GM12873 (cell line): ENCODE measurements around the gene BICRA.

Source experiments
- TF ChIP-seq, protein P1 (sequence below): IDR thresholded peaks from 2 replicates; pipeline ENCODE4 v1.5.1; 2012; ENCODE audit warnings: low read depth, mild to moderate bottlenecking, moderate library complexity, low read length, control low read depth; ENCODE audit not compliant: insufficient read depth; ENCODE audit errors: missing control alignments

Gene BICRA

DNA sequence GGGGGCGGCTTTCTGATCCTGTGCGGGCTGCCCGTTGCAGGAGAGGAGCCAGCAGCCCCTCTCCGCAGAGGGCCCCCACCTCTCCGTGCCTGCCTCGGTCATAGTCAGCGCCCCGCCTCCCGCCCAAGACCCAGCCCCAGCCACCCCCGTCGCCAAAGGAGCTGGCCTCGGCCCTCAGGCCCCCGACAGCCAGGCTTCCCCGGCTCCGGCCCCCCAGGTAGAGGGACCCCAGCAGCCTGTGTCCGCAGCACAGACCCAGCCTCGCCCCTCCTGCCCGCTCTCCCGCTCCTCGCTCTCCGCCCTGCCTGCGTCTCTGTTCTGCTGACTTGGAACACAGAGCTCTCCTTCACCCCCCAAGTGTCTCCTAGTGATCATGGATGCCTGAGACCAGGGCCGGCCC, 73.0 kb downstream of the BICRA start:
- TF ChIP-seq, protein P1, sequence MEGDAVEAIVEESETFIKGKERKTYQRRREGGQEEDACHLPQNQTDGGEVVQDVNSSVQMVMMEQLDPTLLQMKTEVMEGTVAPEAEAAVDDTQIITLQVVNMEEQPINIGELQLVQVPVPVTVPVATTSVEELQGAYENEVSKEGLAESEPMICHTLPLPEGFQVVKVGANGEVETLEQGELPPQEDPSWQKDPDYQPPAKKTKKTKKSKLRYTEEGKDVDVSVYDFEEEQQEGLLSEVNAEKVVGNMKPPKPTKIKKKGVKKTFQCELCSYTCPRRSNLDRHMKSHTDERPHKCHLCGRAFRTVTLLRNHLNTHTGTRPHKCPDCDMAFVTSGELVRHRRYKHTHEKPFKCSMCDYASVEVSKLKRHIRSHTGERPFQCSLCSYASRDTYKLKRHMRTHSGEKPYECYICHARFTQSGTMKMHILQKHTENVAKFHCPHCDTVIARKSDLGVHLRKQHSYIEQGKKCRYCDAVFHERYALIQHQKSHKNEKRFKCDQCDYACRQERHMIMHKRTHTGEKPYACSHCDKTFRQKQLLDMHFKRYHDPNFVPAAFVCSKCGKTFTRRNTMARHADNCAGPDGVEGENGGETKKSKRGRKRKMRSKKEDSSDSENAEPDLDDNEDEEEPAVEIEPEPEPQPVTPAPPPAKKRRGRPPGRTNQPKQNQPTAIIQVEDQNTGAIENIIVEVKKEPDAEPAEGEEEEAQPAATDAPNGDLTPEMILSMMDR = no peak

DNA sequence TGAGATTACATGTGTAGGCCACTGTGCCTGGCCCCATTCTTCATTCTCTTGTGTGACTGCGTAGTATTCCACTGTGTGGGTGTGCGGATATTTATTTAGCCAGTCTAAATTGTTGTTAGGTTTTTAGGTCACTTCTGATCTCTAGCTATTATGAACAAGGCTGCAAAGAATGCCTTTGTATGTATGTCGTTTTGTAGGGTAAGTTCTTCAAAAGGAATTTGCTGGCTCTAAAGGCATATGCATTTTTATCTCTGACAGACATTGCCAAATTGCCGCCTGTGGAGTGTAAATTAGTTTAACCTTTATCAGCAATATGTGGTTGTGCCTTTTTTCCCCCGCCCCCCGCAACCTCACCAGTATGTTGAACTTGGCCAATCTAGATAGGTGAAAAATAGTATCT, 74.0 kb downstream of the BICRA start:
- TF ChIP-seq, protein P1 = no peak

DNA sequence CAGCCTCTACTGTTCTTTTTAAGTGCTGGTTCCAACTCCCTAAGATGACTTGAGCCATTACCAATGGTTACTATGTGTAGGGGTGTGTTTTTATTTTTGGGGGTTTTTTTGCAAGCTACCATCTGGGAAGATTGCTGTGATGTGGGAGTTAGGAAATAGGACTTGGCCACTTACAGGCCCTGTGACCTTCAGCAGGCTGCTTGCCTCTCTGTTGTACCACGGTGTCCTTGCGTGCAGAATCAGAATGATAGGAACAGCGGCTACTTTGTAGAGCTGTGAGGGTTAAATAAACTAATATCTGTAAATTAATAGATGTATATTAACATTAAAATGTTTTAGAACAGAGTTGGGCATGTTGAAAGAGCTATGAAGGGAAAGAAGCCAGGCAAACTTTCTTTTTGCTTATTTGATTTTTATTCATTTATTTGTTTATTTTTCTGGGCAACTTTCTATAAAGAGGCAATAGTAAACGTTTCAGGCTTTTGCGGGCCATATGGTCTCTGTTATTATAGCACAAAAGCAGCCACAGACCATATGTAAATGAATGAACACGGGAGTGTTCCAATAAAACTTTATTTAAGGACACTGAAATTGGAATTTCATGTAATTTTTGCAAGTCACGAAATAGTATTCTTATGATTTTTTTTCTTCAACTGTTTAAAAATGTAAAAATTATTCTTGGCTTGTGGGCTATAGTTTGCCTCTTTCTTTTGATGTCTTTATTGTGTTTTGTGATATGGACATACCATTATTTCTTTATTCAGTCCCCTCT, 77.9 kb downstream of the BICRA start:
- TF ChIP-seq, protein P1 = no peak

DNA sequence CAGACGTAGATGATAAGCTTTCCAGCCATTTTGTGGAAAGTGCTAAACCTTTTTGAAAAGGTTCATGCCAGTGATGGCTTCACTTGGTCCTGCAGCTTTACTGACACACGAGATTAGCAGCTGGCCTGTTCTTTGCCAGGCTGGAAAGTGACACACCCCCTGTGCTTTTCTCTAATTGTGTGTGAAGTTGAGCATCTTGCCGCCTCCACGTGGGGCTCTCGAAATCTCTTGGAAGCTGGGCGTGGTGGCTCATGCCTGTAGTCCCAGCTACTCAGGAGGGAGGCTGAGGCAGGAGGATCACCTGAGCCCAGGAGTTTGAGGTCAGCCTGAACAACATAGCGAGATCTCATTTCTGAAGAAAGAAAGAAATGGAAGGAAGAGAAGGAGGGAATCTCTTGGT, 79.0 kb downstream of the BICRA start:
- TF ChIP-seq, protein P1 = no peak

DNA sequence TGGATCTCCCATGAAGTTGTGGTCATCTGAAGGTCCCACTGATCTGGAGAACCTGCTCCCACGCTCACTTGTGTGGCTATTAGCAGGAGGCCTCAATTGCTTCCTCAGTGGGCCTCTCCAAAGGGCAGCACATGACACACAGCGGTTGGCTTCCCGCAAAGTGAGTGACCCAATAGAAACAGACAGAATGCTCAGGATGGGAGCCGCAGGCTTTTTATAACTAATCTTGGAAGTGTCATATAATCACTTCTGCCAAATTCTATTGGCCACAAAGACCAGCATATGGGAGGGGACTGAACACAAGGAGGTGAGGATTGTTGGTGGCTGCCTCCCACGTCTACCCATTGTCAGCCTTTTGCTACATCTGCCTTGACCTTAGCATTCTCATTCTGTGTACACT, 82.2 kb downstream of the BICRA start:
- TF ChIP-seq, protein P1 = no peak

DNA sequence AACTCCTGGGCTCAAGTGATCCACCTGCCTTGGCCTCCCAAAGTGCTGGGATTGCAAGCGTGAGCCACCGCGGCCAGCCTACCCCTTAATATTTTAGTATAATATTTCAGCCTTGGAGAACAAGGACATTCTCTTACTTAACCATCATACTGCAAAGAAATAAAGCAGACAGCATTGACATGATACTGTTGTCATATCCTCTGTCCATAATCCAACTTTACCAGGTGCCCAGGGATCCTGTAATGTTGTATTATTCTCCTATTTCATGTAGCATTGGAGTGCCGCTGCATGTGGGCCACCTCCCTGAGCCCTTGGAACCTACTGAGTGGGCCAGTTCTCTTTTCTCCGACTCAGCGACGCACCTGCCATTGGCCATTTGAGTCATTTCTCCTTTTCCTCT, 82.8 kb downstream of the BICRA start:
- TF ChIP-seq, protein P1 = no peak

DNA sequence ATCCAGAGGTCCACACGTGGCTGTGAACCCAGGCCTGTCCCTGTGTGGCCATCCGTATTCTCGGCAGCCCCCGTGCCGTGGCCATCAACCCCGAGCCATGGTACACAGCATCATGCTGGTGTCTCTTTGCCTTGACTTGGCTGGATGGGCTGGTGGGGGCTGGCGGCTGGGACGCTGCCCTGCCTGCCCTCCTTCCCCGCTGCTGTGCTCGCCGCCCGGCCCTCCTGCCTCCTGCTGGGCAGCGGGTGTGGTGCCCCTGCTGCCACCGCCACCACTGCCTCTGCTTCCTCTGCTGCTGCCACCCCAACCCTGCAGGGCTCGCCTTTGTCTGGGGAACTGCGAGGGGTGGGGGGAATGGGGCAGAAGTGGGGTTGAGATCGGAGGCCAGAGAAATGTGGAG, 84.6 kb downstream of the BICRA start:
- TF ChIP-seq, protein P1 = no peak
